Peyer's patch (tissue), 4 donors: ENCODE results near the gene REXO1.
"Not testable (repeated sequence)": the region's sequence is repeated elsewhere in the genome, so short reads cannot be mapped to it uniquely, and the experiment has no call there.

Experiments used
- CTCF ChIP-seq, 6 experiments: fragments of 450-650 bp in 4 of 6; fragments of 200-600 bp in 2 of 6; sonication (generic) in 1 of 6; IDR thresholded peaks; one replicate each; pipeline ENCODE4 v1.5.1; 2017 to 2019; ENCODE audit warnings: antibody characterized with exemption in 6 of 6, mild to moderate bottlenecking in 3 of 6, moderate library complexity in 1 of 6
- POLR2A ChIP-seq, 2 donors: fragments of 450-650 bp; IDR thresholded peaks; one replicate each; pipeline ENCODE4 v1.5.1; 2017; ENCODE audit warnings: antibody characterized with exemption in 2 of 2, mild to moderate bottlenecking in 2 of 2, moderate library complexity in 2 of 2

- not testable (repeated sequence) for TF ChIP-seq CTCF, POLR2A (IDR thresholded peaks at IDR 0.05)
Observed at GRCh38 chr19:1876496-1877279, 28.4 kb upstream of the REXO1 start.
